GM15510 (cell line): ENCODE data around the gene ZNF148.

Experiments used
- POLR2A ChIP-seq: IDR thresholded peaks from 3 replicates; pipeline ENCODE4 v1.6.1; 2011; ENCODE audit warnings: borderline replicate concordance; ENCODE audit not compliant: insufficient read length; ENCODE audit errors: extremely low read depth

The ZNF148 gene

DNA sequence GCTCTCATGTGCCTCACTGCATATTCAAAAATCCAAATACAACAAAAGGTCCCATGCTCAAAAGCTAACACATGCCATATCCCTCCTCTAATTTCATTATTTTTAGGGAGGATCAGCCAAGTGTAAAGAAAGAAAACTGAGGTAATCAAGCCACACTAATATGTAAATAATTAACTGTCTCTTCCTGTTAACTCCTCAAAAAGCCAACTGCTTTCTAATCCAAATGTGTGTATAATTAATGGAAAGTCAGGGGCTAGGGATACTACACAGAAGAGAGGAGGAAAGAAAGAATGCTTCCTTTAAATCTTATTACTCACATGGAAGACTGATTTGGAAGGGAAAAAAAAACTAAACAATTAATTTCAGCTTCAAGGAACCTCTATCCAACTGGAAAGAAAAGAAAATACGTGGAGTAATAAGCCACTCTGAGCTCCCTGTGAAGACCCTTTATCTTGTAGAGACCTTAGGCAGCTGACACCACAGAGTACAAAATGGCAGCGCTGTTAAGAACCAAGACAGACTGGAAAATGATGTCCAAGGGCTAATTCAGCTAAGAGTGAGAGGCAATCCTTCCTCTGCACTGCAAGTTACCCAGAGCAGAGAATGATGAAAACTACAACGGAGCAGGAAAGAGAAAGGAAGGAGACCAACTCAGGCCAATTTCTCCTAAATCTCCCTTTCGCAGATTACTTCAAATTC, 56.8 kb downstream of the ZNF148 start:
- TF ChIP-seq POLR2A, result no peak

DNA sequence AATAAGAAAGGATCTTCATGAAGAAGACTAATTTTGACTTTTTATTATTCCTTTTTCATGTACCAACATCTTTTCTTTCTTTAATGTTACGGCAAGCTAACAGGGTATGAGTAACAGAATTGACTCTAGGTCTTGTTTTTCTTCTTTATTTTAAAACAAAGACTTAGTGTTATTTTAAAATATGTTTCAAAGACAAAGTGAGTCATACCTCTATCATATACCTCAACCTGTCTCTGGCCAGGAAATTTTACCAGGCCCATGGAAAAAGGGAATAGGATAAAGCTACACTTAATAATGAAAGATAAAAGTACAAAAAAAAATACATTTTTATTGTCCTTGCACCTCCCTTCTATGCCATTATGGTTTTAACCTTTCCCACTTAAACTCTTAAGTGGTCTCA, 57.4 kb downstream of the ZNF148 start:
- TF ChIP-seq POLR2A, result no peak

DNA sequence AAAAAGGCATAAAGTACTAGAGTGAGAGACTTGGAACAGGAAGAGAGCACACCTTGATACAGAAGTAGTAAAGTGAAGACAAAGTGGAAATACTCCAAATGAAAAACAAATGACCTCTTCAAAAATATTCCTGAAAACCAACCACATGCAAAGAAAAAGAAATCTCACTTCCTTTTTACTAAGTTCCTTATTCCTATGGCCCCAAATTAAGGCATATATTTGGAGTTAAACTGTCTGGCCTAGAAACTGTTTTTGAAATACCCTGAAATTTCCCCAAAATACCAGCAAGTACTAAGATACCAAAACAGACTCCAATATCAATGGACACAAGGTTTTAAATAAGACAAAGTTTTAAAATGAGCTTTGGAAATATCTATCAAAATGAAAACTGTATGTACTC, 58.2 kb downstream of the ZNF148 start:
- TF ChIP-seq POLR2A, result no peak

DNA sequence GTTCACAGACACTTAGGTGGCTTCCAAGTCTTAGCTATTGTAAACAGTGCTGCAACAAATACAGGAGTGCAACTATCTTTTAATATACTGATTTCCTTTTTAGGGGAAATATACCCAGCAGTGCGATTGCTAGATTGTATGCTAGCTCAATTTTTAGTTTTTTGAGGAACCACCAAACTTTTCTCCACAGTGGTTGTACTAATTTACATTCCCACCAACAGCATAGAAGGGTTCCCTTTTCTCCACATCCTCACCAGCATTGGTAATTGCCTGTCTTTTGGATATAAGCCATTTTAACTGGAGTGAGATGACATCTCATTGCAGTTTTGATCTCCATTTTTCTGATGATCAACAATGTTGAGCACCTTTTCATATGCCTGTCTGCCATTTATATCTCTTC, 58.9 kb downstream of the ZNF148 start:
- TF ChIP-seq POLR2A, result no peak

DNA sequence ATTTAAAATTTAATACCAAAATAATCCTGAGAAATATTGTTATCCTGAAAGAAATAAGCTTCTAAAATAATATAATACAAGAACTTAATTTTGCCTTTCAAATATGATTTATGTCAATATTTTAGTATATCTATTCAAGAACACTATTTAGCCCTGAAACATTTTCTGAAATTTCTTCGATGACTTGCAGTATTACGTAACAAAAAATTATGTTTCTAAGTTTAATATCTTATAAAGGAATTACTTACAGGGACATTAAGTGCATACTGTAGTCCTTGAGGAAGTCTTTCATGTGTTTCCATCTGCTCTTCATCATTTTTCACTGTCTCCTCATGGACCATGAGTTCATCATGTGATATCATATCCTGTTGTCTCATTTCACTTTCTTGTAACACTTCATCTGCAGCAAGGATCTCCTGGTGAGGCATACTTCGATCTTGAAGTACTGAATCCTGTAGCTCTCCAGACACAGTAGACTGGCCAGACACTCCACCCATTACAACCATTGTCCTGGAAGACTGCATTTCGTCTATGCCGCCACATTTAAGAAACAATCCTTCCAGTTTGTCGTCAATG, 62.0 kb downstream of the ZNF148 start:
- no peak for TF ChIP-seq POLR2A

DNA sequence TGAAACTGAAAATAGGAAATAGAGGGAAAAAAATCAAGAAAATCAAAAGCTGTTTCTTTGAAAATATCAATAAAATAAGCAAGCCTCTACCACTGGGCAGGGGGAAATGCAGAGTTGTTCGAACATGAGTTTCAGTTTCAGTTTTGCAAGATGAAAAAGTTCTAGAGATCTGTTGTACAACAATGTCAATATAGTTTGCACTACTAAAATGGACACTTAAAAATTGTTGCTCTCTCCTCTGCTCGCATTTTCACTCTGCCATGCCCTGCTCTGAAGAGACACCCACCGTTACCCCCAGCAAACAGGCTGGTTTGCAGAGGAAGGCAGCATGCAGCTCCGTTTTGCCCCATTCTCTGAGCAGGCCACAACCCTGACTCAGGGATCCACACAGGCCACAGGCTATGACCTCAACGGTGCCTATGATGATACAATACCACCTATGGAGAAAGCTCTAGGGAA, 64.5 kb downstream of the ZNF148 start:
- no peak for TF ChIP-seq POLR2A

DNA sequence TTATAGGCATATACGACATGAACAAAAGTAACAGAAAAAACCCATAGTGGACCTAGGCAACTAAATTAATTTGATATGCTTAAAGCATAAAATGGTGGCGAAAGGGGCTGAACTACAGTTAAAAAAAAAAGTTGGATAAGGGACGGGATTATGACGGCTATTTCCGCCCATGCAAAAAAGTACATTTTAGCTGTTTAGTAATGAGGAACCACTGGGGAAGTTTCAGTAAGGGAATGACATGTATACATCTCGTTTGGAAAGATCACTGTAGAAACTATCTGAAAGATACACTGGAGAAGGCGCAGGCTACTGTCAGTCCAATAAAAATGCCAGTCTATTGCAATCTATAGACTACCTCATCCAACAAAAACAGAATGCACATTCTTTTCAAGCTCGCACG, 65.6 kb downstream of the ZNF148 start:
- TF ChIP-seq POLR2A, result no peak

DNA sequence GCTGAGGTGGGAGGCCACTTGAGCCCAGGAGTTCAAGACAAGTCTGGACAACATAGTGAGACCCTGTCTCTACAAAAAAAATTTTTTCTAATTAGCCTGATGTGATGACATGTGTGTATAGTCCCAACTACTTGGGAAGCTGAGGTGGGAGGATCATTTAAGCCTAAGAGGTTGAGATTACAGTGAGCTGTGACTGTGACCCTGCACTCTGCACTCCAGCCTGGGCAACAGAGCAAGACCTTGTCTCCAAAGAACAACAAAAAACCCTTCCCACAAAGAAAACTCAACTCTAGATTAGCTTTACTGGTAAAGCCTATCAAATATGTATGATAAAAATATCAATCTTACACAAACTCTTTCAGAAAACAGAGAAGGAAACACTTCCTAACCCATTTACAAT, 68.5 kb downstream of the ZNF148 start:
- no peak for TF ChIP-seq POLR2A

DNA sequence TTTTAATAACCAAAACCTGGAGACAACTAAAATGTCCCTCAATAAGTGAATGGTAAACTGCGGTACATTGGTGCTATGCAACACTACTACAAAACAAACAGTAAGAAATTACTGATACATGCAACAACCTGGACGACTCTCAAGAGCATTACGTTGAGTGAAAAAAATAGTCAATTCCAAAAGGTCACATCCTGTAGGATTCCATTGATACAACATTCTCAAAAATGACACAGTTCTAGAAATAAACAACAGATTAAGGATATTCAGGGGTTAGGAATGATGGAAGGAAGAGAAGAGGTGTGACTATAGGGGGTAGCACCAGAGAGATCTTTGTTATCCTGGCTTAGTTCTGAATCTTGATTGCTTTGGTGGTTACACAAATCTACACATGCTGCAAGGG, 72.2 kb downstream of the ZNF148 start:
- no peak for TF ChIP-seq POLR2A

DNA sequence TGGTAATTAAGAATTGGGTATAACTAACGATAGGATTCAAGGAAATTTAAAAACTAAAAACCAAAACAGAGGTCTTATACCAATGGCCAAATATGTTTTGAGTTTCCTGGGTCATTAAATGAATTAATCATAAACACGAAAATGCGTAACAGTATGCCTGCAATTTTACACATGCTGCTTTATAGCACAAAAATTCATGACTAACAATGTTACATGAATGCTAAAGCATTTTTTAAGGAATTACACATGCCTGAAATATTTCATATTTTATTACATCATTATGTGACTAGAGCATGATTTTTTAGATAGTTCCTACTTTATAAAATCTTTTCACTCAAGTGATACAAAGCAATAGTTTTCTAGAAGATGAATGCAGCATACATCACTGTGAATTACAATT, 74.7 kb downstream of the ZNF148 start:
- TF ChIP-seq POLR2A, result no peak

DNA sequence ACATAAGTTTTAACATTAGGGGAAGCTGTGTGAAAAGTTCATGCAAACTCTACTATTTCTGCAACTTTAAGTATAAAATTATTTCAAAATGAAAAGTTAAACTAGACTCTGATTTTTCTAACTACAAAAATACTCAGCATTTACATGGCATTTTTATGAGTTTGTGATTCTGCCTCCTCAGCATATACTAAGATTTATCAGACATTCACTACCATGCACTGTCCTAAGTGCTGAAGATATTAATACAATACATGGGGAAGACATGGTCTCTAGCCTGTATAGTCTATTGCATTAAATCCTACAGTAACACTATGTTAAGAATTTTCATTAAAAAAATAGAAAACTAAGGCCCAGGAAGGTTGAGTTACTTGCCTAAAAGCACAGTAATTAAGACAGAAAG, 80.7 kb downstream of the ZNF148 start:
- no peak for TF ChIP-seq POLR2A

DNA sequence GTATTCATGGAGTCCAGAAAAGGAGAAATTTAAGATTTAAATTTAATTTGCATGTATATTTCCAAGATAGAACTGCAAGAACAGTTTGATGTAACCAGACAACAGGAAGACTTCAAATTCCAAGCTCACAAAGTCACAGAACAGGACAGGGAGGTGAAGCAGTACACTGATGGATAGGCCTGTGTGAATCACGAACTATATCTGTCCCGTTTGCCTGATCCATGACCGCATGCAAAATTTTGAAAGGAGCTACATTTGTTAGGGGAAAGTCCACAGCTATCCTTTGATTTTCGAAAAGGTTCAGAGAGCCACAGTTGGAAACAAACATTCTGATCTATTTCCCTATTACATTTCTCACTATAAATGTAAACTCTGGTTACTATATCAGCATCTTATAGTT, 83.1 kb downstream of the ZNF148 start:
- TF ChIP-seq POLR2A, result no peak

DNA sequence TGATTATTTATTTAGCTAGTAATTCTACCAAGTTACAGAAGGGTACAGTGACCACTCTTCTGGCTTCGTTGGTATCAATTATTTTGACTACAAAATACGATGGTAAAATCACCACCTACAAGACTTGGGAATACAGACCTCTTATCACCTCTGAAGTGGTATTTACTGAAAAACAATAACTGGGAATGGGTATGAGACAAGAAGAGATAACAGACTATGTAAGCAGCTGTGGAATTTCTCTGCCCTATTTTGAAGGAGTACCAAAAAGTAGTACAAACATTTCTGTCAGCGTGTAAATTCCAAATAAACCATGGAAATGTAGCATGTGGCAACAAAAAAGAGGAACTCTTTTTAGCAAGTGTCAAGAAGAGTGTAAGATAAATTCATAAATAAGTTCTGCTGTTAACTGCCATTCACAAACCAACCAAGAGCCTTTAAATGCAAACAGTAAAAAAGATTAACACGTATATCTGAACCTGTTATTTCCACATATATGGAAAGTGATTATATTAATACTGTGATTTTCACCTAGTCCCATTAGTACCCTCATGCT, 85.6 kb downstream of the ZNF148 start:
- no peak for TF ChIP-seq POLR2A

DNA sequence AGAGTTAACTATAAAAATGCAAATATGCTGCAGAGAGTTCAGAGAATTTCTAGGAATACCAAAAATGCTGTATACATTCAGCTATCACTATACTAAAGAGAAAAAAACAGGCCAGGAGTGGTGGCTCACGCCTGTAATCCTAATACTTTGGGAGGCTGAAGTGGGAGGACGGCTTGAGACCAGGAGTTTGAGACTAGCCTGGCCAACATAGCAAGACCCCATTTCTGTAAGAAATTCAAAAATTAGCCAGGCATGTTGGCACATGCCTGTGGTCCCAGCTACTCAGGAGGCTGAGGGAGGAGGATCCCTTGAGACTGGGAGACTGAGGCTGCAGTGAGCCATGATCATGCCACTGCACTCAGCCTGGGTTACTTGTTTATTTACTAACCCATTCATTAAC, 87.9 kb downstream of the ZNF148 start:
- no peak for TF ChIP-seq POLR2A

DNA sequence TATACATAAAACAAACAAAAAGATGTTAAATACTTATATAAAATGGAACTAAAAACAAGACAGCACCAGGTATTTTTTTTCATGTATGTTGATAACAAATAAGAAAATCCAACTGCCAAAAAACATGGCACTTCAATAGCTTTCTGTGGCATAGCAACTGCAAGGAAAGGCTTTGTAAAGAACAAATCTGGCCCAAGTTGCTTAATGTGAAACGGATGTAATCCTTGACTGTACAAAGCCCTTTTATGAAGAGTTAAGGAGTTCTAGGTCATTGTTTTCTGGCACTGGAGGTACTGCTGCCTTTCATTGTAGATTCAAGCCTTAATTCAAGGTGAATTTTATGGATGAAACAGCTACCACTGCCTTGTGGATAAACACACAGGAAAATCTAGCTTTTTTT, 93.7 kb downstream of the ZNF148 start:
- no peak for TF ChIP-seq POLR2A

DNA sequence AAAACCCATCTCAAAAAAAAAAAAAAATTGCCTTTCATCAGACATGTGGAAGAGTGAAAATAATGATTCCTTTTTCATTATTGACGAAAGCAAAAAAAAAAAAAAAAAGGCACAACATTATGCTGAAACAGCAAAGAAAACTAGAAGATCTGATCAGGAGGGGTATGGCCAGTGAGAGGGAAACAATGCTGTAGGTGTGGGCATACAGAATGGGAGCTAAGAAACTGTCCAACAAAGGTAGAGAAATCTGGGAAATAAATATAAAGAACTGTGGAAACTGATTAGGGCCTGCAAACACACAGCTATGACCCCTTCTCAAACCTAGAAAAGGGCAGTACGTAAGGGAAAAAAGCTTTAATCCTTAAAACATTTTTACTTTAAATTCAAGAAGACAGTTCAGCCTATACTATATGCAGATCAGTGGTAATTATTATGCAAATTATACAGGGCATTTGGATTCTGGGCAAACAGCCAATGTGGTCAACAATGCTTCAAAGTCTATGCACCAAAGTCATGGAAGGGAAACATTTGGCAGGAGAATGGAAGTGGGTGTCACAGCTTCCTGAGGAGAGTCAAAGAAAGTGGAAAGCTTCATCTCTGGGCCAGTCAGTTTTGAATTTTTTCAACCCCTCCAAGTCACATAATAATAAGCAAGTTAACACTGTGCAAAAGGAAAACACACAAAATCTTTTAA, 94.3 kb downstream of the ZNF148 start:
- TF ChIP-seq POLR2A, result no peak

DNA sequence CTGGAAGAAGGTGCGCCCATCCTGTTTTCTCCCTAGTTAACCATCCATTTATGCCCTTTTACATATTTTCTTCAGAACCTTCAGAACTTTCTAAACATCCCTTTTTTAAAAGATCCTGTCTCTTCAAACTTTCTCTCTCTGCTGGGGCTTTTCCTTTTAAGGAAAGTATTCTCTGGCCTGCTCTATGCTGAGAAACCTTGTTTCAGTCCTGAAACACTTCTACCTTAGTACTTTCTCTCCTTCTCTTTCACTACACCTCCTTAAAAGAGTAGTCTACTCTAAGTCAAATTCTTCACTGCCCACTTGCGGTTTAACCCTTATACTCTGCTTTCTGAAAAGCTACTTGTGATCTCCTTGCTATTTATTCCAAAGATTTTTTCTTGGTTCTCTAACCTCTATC, 97.0 kb downstream of the ZNF148 start:
- no peak for TF ChIP-seq POLR2A

DNA sequence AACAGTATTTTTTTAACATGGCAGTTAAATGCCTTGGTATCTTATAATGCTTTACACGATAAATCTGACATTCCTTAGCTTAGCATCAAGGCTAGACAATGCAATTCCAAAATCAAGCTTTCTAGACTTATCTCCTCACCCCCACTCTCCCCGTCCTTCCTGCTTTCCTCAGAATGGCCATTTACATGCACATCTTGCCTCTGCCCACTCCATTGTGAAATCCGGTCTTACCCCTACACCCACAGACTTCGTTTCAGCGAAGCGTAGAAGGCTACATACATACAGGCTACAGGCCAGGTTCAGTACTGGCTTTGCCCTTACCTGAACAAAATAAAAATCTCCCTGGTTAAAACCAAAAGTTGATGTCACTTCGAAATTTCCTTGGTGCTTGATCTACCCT, 104.0 kb downstream of the ZNF148 start:
- no peak for TF ChIP-seq POLR2A
